ENCODE data around the gene TARDBP.
A peak's percentile ranks its signal among the peaks of the same experiment; 100 is the strongest.

TARDBP gene

GRCh38 chr1:10973552-10973951 lies 38.9 kb upstream of the TARDBP start:
- no peak overlapping the region for H3K4me3 ChIP-seq (ENCODE audit: low read length)
- no peak for TF ChIP-seq CTCF (conservative IDR thresholded peaks at IDR 0.05; ENCODE audit: low read length)
- DNase-seq (ENCODE audit: low read depth), result peak; percentile 76

DNA sequence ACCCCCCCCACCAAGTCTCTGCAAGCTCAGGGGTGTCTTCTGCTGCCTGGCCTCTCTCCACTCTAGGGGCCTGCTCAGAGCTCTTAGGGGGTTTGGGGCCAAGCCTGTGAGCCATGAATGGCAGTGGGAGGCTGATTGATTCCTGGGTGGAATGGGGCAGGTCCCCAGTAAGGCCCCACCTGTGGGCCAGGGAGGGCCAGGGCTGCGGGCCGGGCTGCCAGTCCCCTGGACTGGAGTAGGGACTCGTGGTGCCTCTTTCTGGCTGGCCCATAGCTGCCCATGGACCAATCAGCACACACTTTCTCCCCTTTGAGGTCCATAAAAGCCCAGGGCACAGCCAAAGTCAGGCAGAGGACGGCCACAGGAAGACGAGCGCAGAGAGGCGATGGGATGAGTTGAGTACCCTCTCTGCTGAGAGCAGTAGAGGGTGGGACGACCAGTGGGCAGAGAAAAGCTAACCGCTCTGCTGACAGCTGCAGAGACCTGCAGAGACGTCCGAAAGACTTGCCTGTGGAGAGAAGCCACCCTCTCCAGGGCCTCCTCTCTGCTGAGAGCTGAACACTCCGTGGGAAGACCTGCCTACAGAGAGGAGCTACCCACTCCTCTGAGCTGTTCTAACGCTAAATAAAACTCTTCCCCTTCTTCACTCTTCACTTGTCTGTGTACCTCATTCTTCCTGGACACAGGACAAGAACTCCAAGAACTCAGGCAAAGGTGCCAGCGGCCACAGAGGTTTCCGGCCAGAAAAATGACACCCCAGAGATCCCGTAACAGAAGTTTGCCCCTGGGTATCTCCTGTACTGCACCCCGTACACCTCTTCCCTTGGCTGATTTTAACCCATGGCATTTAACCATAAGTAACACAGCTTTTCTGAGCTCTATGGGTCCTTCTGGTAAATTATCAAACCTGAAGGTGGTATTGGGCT lies 38.2 kb upstream of the TARDBP start:
- TF ChIP-seq CTCF (conservative IDR thresholded peaks at IDR 0.05; ENCODE audit: low read length), result no peak
- peak; percentile 42 for DNase-seq (ENCODE audit: low read depth)
- H3K4me3 ChIP-seq (ENCODE audit: low read length), result no peak overlapping the region

DNA sequence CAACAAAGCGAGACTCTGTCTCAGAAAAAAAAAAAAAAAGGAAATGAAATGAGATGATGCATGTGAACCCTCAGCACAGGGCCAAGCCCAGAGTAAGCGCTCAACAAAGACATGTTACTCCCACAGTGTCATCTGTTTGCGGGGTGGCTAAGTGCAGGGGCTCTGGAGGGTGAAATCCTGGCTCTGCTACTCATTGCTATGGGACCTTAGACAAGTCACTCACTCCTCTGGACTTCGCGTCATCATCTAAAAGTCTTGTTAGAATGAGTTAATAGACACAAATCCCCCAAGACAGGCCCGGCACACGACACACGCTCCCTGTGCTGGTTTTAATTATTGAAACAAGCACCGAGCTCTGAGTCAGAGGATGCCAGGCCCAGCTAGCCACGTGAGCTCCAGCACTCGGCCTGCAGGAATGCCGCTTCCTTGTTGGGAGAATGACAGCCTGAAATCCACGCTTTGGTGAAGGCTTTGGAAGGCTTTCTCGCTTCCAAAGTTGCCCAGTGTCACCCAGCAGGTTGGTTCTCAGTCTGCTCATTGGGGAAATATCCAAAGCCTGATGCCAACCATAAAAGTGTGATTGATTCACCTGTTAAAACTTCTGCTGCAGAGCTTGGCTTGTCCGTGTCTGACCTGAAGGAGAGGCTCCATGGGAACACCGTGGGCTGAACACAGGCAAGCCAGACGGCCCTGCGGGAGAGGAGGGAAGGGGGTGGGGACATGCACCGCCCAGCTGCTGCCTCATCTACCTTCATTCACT lies 36.7 kb upstream of the TARDBP start:
- DNase-seq (ENCODE audit: low read depth), result peak; percentile 93
- TF ChIP-seq CTCF (conservative IDR thresholded peaks at IDR 0.05; ENCODE audit: low read length), result no peak
- H3K4me3 ChIP-seq (ENCODE audit: low read length), result no peak overlapping the region

- DNase-seq (ENCODE audit: low read depth), result no peak
- TF ChIP-seq CTCF (conservative IDR thresholded peaks at IDR 0.05; ENCODE audit: low read length), result no peak
- H3K4me3 ChIP-seq (ENCODE audit: low read length), result no peak overlapping the region
These were observed 33.7 kb upstream of the TARDBP start for GRCh38 chr1:10978719-10979118.

- DNase-seq (ENCODE audit: low read depth), result peak; percentile 53
- no peak for TF ChIP-seq CTCF (conservative IDR thresholded peaks at IDR 0.05; ENCODE audit: low read length)
- no peak overlapping the region for H3K4me3 ChIP-seq (ENCODE audit: low read length)
These were observed 33.0 kb upstream of the TARDBP start for GRCh38 chr1:10979483-10979920.

DNA sequence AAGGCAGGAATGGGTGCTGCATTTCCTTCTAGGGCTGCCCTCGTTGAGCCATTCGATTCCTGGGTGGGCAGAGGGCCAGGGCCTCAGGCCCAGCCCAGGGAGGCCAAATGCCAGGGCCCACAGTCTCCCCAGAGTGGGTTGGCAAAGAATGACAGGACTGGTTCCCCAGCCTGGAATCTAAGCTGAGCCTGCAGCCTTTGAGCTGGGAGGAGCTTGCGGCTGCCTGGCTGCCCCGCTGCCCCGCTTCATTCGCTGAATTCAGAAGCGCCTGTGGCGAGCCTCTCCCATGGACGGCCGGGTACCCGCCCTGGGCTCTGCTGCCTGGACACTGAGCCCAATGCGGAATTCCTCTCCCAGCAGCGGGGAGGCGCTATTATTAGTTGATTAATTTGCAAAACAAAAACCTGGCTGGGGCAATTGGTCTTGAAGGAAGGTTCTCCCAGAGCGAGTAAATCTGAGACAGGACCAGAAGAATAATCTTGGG lies 32.3 kb upstream of the TARDBP start:
- peak overlapping the region; percentile 41 for H3K4me3 ChIP-seq (ENCODE audit: low read length)
- DNase-seq (ENCODE audit: low read depth), result peak; percentile 93
- TF ChIP-seq CTCF (conservative IDR thresholded peaks at IDR 0.05; ENCODE audit: low read length), result peak; percentile 39

Measured in AG10803 (cell line).